GM21786 (cell line): ENCODE results near the gene TEX264.
"Not testable (repeated sequence)": the region's sequence is repeated elsewhere in the genome, so short reads cannot be mapped to it uniquely, and the experiment has no call there.

Experiments
- ATAC-seq: cut with Tn5 transposase; IDR thresholded peaks from one replicate; pipeline ENCODE4 v1.9.1; 2021; ENCODE audit not compliant: unreplicated experiment

TEX264 gene

GRCh38 chr3:51712963-51713362 is 41.9 kb downstream of the TEX264 start:
- ATAC-seq = no peak

GRCh38 chr3:51715231-51715976 is 44.4 kb downstream of the TEX264 start:
- ATAC-seq = no peak

GRCh38 chr3:51715977-51716294 is 44.9 kb downstream of the TEX264 start:
- no peak for ATAC-seq

- ATAC-seq = no peak
Observed at GRCh38 chr3:51716805-51717204, 45.8 kb downstream of the TEX264 start.

GRCh38 chr3:51717446-51717845 is 46.4 kb downstream of the TEX264 start:
- no peak for ATAC-seq

GRCh38 chr3:51717947-51718346 is 46.9 kb downstream of the TEX264 start:
- no peak for ATAC-seq

- ATAC-seq = peak; percentile 77
Observed at GRCh38 chr3:51718547-51719409, 47.7 kb downstream of the TEX264 start.

GRCh38 chr3:51719410-51720025 is 48.5 kb downstream of the TEX264 start:
- ATAC-seq = no peak

- no peak for ATAC-seq
Observed at GRCh38 chr3:51720292-51721061, 49.4 kb downstream of the TEX264 start.

- no peak for ATAC-seq
Observed at GRCh38 chr3:51721062-51721745, 50.2 kb downstream of the TEX264 start.

GRCh38 chr3:51722362-51722761 is 51.3 kb downstream of the TEX264 start:
- no peak for ATAC-seq

- no peak for ATAC-seq
Observed at GRCh38 chr3:51727500-51727899, 56.4 kb downstream of the TEX264 start.

- no peak for ATAC-seq
Observed at GRCh38 chr3:51729042-51729633, 58.1 kb downstream of the TEX264 start.

- ATAC-seq = no peak
Observed at GRCh38 chr3:51733859-51734571, 63.0 kb downstream of the TEX264 start.

- ATAC-seq = no peak
Observed at GRCh38 chr3:51734572-51734907, 63.5 kb downstream of the TEX264 start.

GRCh38 chr3:51735039-51735438 is 64.0 kb downstream of the TEX264 start:
- no peak for ATAC-seq

GRCh38 chr3:51735950-51736349 is 64.9 kb downstream of the TEX264 start:
- no peak for ATAC-seq

GRCh38 chr3:51739110-51739509 is 68.1 kb downstream of the TEX264 start:
- ATAC-seq = no peak

- not testable (repeated sequence) for ATAC-seq
Observed at GRCh38 chr3:51742320-51742719, 71.3 kb downstream of the TEX264 start.

- ATAC-seq = not testable (repeated sequence)
Observed at GRCh38 chr3:51742978-51743377, 71.9 kb downstream of the TEX264 start.
